ENCODE data around the gene RABEP1. TPM values are rescaled to one million over a fixed set of nuclear protein-coding genes. Genes with fewer than 3 reads are reported as not detected.
A peak's percentile ranks its signal among the peaks of the same experiment; 100 is the strongest.
"Not testable (repeated sequence)": the region's sequence is repeated elsewhere in the genome, so short reads cannot be mapped to it uniquely, and the experiment has no call there.

The RABEP1 gene
- total RNA-seq (10 to 100 TPM; 27.4 to 31.8 TPM), total RNA-seq (64.0 to 227 (median 161) reads per million in 172 experiments)
- 31.4 TPM for polyA plus RNA-seq (2013, experiment 1 of 2)
- polyA plus RNA-seq (2013, experiment 2 of 2): 38.2 TPM

- H3K27ac Mint-ChIP-seq: peak within 1 kb of the TSS; percentile 91
- Histone ChIP-seq H3K27ac (ENCODE audit: low read depth in 1 of 2, low read length in 2 of 2) (peak within 1 kb of the TSS in 1 of 2 donors; percentile 64), H3K4me3 (ENCODE audit: low read length) (peak within 1 kb of the TSS; percentile 76), H3K4me1 (ENCODE audit: insufficient read depth, low read length) (peaks cover 26% of the 10 kb centered on the region), H3K27me3 (ENCODE audit: control insufficient read depth in 1 of 2, insufficient read depth in 2 of 2, low read length in 2 of 2) (no peaks in the 10 kb centered on the region), H3K36me3 (ENCODE audit: insufficient read depth, low read length) (peaks cover 2% of the 10 kb centered on the region), H3K9me3 (ENCODE audit: control insufficient read depth in 1 of 2, insufficient read depth in 1 of 2, low read length in 2 of 2) (no peaks in the 10 kb centered on the region)
- ChIA-PET CTCF (interaction anchor here (0.7 to 1.6 kb wide), 3 partner anchors 49 to 90 kb away, joined by 3 read pairs; partner anchors contain the start of gene ZNF594), POLR2A (interaction anchor here (0.7 to 3.6 kb wide), 9 partner anchors 9 to 138 kb away, joined by 3 to 20 read pairs (median 4); partner anchors contain the start of genes NUP88, RPAIN and ZNF594)
- no peaks in the 10 kb centered on the region for H3K9me3 Mint-ChIP-seq
- no peaks in the 10 kb centered on the region for H3K27me3 Mint-ChIP-seq
- peak; percentile 43 for TF ChIP-seq CTCF (IDR thresholded peaks at IDR 0.05)
- intact Hi-C loops (cut with DNase I, micrococcal nuclease): loop anchor here (5.0 to 10.0 kb wide), 5 partner anchors 35 to 153 kb away; partner anchors contain the start of genes C1QBP (in 1 of the 2) and NUP88 (in 1 of the 2)
- H3K36me3 Mint-ChIP-seq (ENCODE audit: low read depth): peaks cover 26% of the 10 kb centered on the region
- DNase-seq (peak; percentile 89 to 97 (median 94)), ATAC-seq (ENCODE audit: poor library complexity) (peak; percentile 80)
- H3K4me3 Mint-ChIP-seq: peak within 1 kb of the TSS; percentile 97
- peaks cover 40% of the 10 kb centered on the region for H3K4me1 Mint-ChIP-seq (ENCODE audit: low read depth)
Measured at GRCh38 chr17:5281814-5282641, at the start of gene RABEP1. Gene RABEP1 (plus strand): TSS chr17:5282284. CDS start chr17:5282487, 203 bp downstream.

- H3K36me3 ChIP-seq (ENCODE audit: insufficient read depth, low read length); H3K27me3 ChIP-seq (ENCODE audit: control insufficient read depth in 1 of 2, insufficient read depth in 2 of 2, low read length in 2 of 2); DNase-seq; ATAC-seq (ENCODE audit: poor library complexity); H3K36me3 Mint-ChIP-seq (ENCODE audit: low read depth); H3K27ac Mint-ChIP-seq; H3K4me3 Mint-ChIP-seq; POLR2A ChIA-PET; H3K27ac ChIP-seq (ENCODE audit: low read depth in 1 of 2, low read length in 2 of 2); intact Hi-C loops (cut with DNase I, micrococcal nuclease); H3K27me3 Mint-ChIP-seq; CTCF ChIA-PET; H3K4me3 ChIP-seq (ENCODE audit: low read length); H3K9me3 Mint-ChIP-seq; H3K9me3 ChIP-seq (ENCODE audit: control insufficient read depth in 1 of 2, insufficient read depth in 1 of 2, low read length in 2 of 2): not testable (repeated sequence)
- H3K4me1 Mint-ChIP-seq (ENCODE audit: low read depth): peaks cover 20% of the 10 kb centered on the region
- peaks cover 15% of the 10 kb centered on the region for H3K4me1 ChIP-seq (ENCODE audit: insufficient read depth, low read length)
Measured at GRCh38 chr17:5233492-5233891, 48.6 kb upstream of the RABEP1 start.

- CTCF ChIA-PET: no interaction called here
- POLR2A ChIA-PET: no interaction called here
- H3K4me1 Mint-ChIP-seq (ENCODE audit: low read depth): peaks cover 17% of the 10 kb centered on the region
- DNase-seq (peak in 2 of 14 experiments; percentile 51 to 52), ATAC-seq (ENCODE audit: poor library complexity) (no peak)
- H3K36me3 Mint-ChIP-seq (ENCODE audit: low read depth): no peaks in the 10 kb centered on the region
- H3K27me3 Mint-ChIP-seq: no peaks in the 10 kb centered on the region
- no peak within 1 kb of the TSS for H3K4me3 Mint-ChIP-seq
- no peak for TF ChIP-seq CTCF (IDR thresholded peaks at IDR 0.05)
- Histone ChIP-seq H3K9me3 (ENCODE audit: control insufficient read depth in 1 of 2, insufficient read depth in 1 of 2, low read length in 2 of 2) (no peaks in the 10 kb centered on the region), H3K4me1 (ENCODE audit: insufficient read depth, low read length) (peaks cover 16% of the 10 kb centered on the region), H3K36me3 (ENCODE audit: insufficient read depth, low read length) (no peaks in the 10 kb centered on the region), H3K27me3 (ENCODE audit: control insufficient read depth in 1 of 2, insufficient read depth in 2 of 2, low read length in 2 of 2) (no peaks in the 10 kb centered on the region), H3K4me3 (ENCODE audit: low read length) (peak within 1 kb of the TSS; percentile 28), H3K27ac (ENCODE audit: low read depth in 1 of 2, low read length in 2 of 2) (no peak within 1 kb of the TSS)
- intact Hi-C loops (cut with DNase I, micrococcal nuclease): no loop called here
- no peak within 1 kb of the TSS for H3K27ac Mint-ChIP-seq
- H3K9me3 Mint-ChIP-seq: no peaks in the 10 kb centered on the region
Measured at GRCh38 chr17:5234645-5235576, 47.2 kb upstream of the RABEP1 start, which contains the start of gene SCIMP. Gene SCIMP (minus strand): TSS chr17:5234860. CDS start chr17:5234755, 105 bp downstream.
